H1 (cell line): ENCODE data around the gene GARS1. TPM values are rescaled to one million over a fixed set of nuclear protein-coding genes. Genes with fewer than 3 reads are reported as not detected.

Source experiments
- CTCF ChIA-PET: fragments of 300-600 bp; sonication (Branson Sonifier 250); formaldehyde crosslinking; loops from one replicate; lab custom pipeline; 2021; ENCODE audit not compliant: partially characterized antibody; lab: Charles Lee
- POLR2A ChIA-PET: fragments of 300-600 bp; sonication (Branson Sonifier 250); formaldehyde crosslinking; loops from one replicate; lab custom pipeline; 2021; ENCODE audit warnings: inconsistent platforms; ENCODE audit not compliant: partially characterized antibody; lab: Charles Lee
- DNase-seq, 2 experiments: peaks; one replicate each; pipeline versions ENCODE4 v3.0.0 to v3.0.0-alpha.2; 2010 to 2022; ENCODE audit warnings: low spot score in 2 of 2, low read depth in 1 of 2, mixed read lengths in 1 of 2
- FAIRE-seq: peaks from 2 replicates; lab custom pipeline; 2011; peaks lifted over from hg19 to GRCh38; lab: Jason Lieb, UNC
- H2AFZ ChIP-seq: 2 replicates; pipeline ENCODE4 v1.8.1; 2012; ENCODE audit warnings: low read length, inconsistent platforms
- H2AK5ac ChIP-seq: 2 replicates; pipeline ENCODE4 v1.6.1; 2013; ENCODE audit warnings: low read depth, low read length
- H2BK120ac ChIP-seq: replicated peaks from 2 replicates; pipeline ENCODE3; 2013; ENCODE audit warnings: low read depth, low read length, inconsistent platforms
- H2BK12ac ChIP-seq: 2 replicates; pipeline ENCODE4 v1.6.1; 2013; ENCODE audit warnings: low read depth, low read length
- H2BK15ac ChIP-seq: 2 replicates; pipeline ENCODE4 v1.6.1; 2013; ENCODE audit warnings: low read length
- H2BK20ac ChIP-seq: 2 replicates; pipeline ENCODE4 v1.6.1; 2013; ENCODE audit warnings: low read length
- H2BK5ac ChIP-seq: 2 replicates; pipeline ENCODE4 v1.6.1; 2013; ENCODE audit warnings: low read depth, low read length
- H3K14ac ChIP-seq: 2 replicates; pipeline ENCODE4 v1.6.1; 2013; ENCODE audit warnings: inconsistent platforms; ENCODE audit not compliant: insufficient read length
- H3K18ac ChIP-seq: 2 replicates; pipeline ENCODE4 v1.6.1; 2013; ENCODE audit warnings: low read length; ENCODE audit errors: extremely low read depth
- H3K23ac ChIP-seq: 2 replicates; pipeline ENCODE4 v1.6.1; 2013; ENCODE audit warnings: inconsistent platforms; ENCODE audit not compliant: insufficient read length
- H3K23me2 ChIP-seq: 2 replicates; pipeline ENCODE4 v1.6.1; 2013; ENCODE audit warnings: low read depth, low read length
- H3K27ac ChIP-seq: 2 replicates; pipeline ENCODE4 v1.6.1; 2011; ENCODE audit warnings: low read depth, low read length, inconsistent platforms
- H3K27me3 ChIP-seq, 4 experiments: replicated peaks in 1 of 4; 1 replicate in 1 of 4; 2 replicates in 3 of 4; pipeline versions ENCODE4 v1.6.1 to v1.8.1; 2011 to 2013; ENCODE audit warnings: low read length in 3 of 4, mild to moderate bottlenecking in 3 of 4, inconsistent platforms in 2 of 4, mixed read lengths in 2 of 4, moderate library complexity in 1 of 4; ENCODE audit not compliant: control insufficient read depth in 3 of 4, insufficient read depth in 3 of 4; ENCODE audit errors: extremely low read depth in 1 of 4
- H3K36me3 ChIP-seq, 4 experiments: 2 replicates each; pipeline versions ENCODE4 v1.6.1 to v1.8.1; 2011 to 2013; ENCODE audit warnings: mild to moderate bottlenecking in 4 of 4, low read length in 3 of 4, moderate library complexity in 2 of 4, control low read depth in 1 of 4, inconsistent platforms in 1 of 4; ENCODE audit not compliant: insufficient read depth in 4 of 4, control insufficient read depth in 2 of 4
- H3K4ac ChIP-seq: replicated peaks from 2 replicates; pipeline ENCODE3; 2013; ENCODE audit warnings: low read length, low read depth, mixed read lengths, inconsistent platforms; ENCODE audit not compliant: insufficient read length
- H3K4me1 ChIP-seq, 4 experiments: replicated peaks in 1 of 4; 1 replicate in 1 of 4; 2 replicates in 3 of 4; pipeline versions ENCODE4 v1.6.1 to v1.8.1; 2011 to 2013; ENCODE audit warnings: low read length in 3 of 4, inconsistent platforms in 2 of 4, mixed read lengths in 1 of 4; ENCODE audit not compliant: insufficient read depth in 4 of 4, control insufficient read depth in 3 of 4
- H3K4me2 ChIP-seq, 2 experiments: 2 replicates each; pipeline versions ENCODE4 v1.6.1 to v1.8.1; 2011 to 2013; ENCODE audit warnings: low read depth in 2 of 2, low read length in 2 of 2, control low read depth in 1 of 2, inconsistent platforms in 1 of 2, mild to moderate bottlenecking in 1 of 2; ENCODE audit not compliant: insufficient read depth in 1 of 2
- H3K4me3 ChIP-seq, 4 experiments: fragments of 200-600, 300-600 bp in 1 of 4; sonication (generic), shearing (Covaris generic), sonication (Bioruptor Twin) in 1 of 4; 2 replicates each; pipeline versions ENCODE4 v1.5.1 to v1.8.1; 2011 to 2016; ENCODE audit warnings: low read length in 4 of 4, low read depth in 3 of 4, control low read depth in 2 of 4, inconsistent platforms in 2 of 4, mild to moderate bottlenecking in 2 of 4, mixed read lengths in 1 of 4, moderate library complexity in 1 of 4; ENCODE audit not compliant: insufficient read depth in 2 of 4; ENCODE audit errors: extremely low read depth in 1 of 4
- H3K56ac ChIP-seq: replicated peaks from 2 replicates; pipeline ENCODE3; 2013; ENCODE audit warnings: low read depth, mild to moderate bottlenecking, mixed read lengths, low read length, inconsistent platforms; ENCODE audit not compliant: insufficient read length
- H3K79me1 ChIP-seq: 2 replicates; pipeline ENCODE4 v1.6.1; 2013; ENCODE audit warnings: low read depth, low read length, control low read depth
- H3K79me2 ChIP-seq, 2 experiments: 2 replicates each; pipeline versions ENCODE4 v1.6.1 to v1.8.1; 2012 to 2013; ENCODE audit warnings: low read length in 2 of 2, mild to moderate bottlenecking in 2 of 2, inconsistent platforms in 1 of 2; ENCODE audit not compliant: insufficient read depth in 2 of 2, control insufficient read depth in 1 of 2
- H3K9ac ChIP-seq, 4 experiments: replicated peaks in 1 of 4; 1 replicate in 1 of 4; 2 replicates in 3 of 4; pipeline versions ENCODE4 v1.6.1 to v1.8.1; 2011 to 2013; ENCODE audit warnings: low read depth in 3 of 4, low read length in 3 of 4, control low read depth in 2 of 4, mild to moderate bottlenecking in 2 of 4, moderate library complexity in 2 of 4, inconsistent platforms in 1 of 4; ENCODE audit errors: extremely low read depth in 1 of 4
- H3K9me3 ChIP-seq, 2 experiments: 2 replicates each; pipeline versions ENCODE4 v1.6.1 to v1.8.1; 2012 to 2013; ENCODE audit warnings: mild to moderate bottlenecking in 2 of 2, moderate library complexity in 2 of 2, control low read depth in 1 of 2, inconsistent platforms in 1 of 2, low read depth in 1 of 2, low read length in 1 of 2, mixed read lengths in 1 of 2; ENCODE audit not compliant: insufficient read depth in 2 of 2
- H4K20me1 ChIP-seq, 2 experiments: replicated peaks in 1 of 2; 2 replicates each; pipeline versions ENCODE3 to v1.8.1; 2011 to 2013; ENCODE audit warnings: inconsistent platforms in 2 of 2, low read length in 2 of 2, mild to moderate bottlenecking in 1 of 2; ENCODE audit not compliant: insufficient read depth in 2 of 2, control insufficient read depth in 1 of 2
- H4K5ac ChIP-seq: 2 replicates; pipeline ENCODE4 v1.6.1; 2013; ENCODE audit warnings: low read length, low read depth, mixed read lengths, inconsistent platforms; ENCODE audit not compliant: insufficient read length
- H4K8ac ChIP-seq: 2 replicates; pipeline ENCODE4 v1.8.0; 2013; ENCODE audit warnings: mild to moderate bottlenecking, moderate library complexity, low read length, inconsistent platforms; ENCODE audit not compliant: insufficient read depth; ENCODE audit errors: extremely low read depth
- H4K91ac ChIP-seq: replicated peaks from 2 replicates; pipeline ENCODE3; 2013; ENCODE audit warnings: low read length, mixed read lengths, inconsistent platforms; ENCODE audit not compliant: insufficient read length
- ATF2 ChIP-seq: IDR thresholded peaks from 2 replicates; pipeline ENCODE4 v1.6.1; 2012; ENCODE audit warnings: low read length, inconsistent platforms
- CEBPB ChIP-seq: IDR thresholded peaks from 2 replicates; pipeline ENCODE4 v1.6.1; 2012; ENCODE audit warnings: low read depth, low read length
- E2F6 ChIP-seq: IDR thresholded peaks from 2 replicates; pipeline ENCODE4 v1.6.1; 2012; ENCODE audit warnings: inconsistent platforms
- EP300 ChIP-seq, 2 experiments: IDR thresholded peaks; 1 replicate in 1 of 2; 2 replicates in 1 of 2; pipeline ENCODE4 v1.6.1; 2011 to 2012; ENCODE audit warnings: low read depth in 2 of 2, low read length in 2 of 2, mild to moderate bottlenecking in 2 of 2, borderline replicate concordance in 1 of 2, inconsistent platforms in 1 of 2, moderate library complexity in 1 of 2
- EZH2 ChIP-seq: fragments of 200-600 bp; sonication (generic); IDR thresholded peaks from 2 replicates; pipeline ENCODE4 v1.7.1; 2012; ENCODE audit warnings: low read depth, mild to moderate bottlenecking, moderate library complexity, low read length, inconsistent platforms; ENCODE audit not compliant: severe bottlenecking
- KDM4A ChIP-seq: IDR thresholded peaks from one replicate; pipeline ENCODE4 v1.7.1; 2012; ENCODE audit warnings: low read depth, mild to moderate bottlenecking, moderate library complexity, low read length, inconsistent platforms; ENCODE audit not compliant: severe bottlenecking
- POLR2AphosphoS5 ChIP-seq: IDR thresholded peaks from 2 replicates; pipeline ENCODE4 v1.6.1; 2011; ENCODE audit warnings: low read depth, low read length
- SIN3A ChIP-seq, 2 experiments: IDR thresholded peaks in 1 of 2; conservative IDR thresholded peaks in 1 of 2; 2 replicates each; pipeline ENCODE4 v1.6.1; 2011 to 2012; ENCODE audit warnings: low read length in 2 of 2, improper control_type of control experiment in 1 of 2, low read depth in 1 of 2, mild to moderate bottlenecking in 1 of 2
- WGBS, 2 experiments: shearing (Covaris generic) in 1 of 2; methylation state at CpG; one replicate each; pipeline versions ENCODE4 v1.1.6 to v1.1.7; 2013 to 2015; ENCODE audit warnings: low lambda C conversion rate in 2 of 2, mixed read lengths in 2 of 2, inconsistent platforms in 1 of 2, low coverage in 1 of 2, missing lambda C conversion rate in 1 of 2; ENCODE audit not compliant: insufficient replicate concordance in 2 of 2, insufficient coverage in 1 of 2, insufficient read length in 1 of 2; ENCODE audit errors: extremely low coverage in 1 of 2, missing lambda C conversion rate in 1 of 2; 5-methylcytosine and 5-hydroxymethylcytosine counted together
- polyA plus RNA-seq, 7 experiments: library from polyadenylated mRNA; depleted of rRNA in 3 of 7; stranded (reverse) in 5 of 7; unstranded in 2 of 7; fragments of >200 nt in 5 of 7; fragments of 200-250 nt in 2 of 7; gene quantifications; 1 replicate in 5 of 7; 2 replicates in 1 of 7; 4 replicates in 1 of 7; pipeline versions ENCODE4 v1.2.1 to v1.2.3, GENCODE V29; 2011 to 2013; ENCODE audit warnings: missing spikeins in 2 of 7, mixed read lengths in 2 of 7
- total RNA-seq: library from RNA; stranded (reverse); fragmentation: NEBNext Ultra II Directional; extraction: Animal tissue kit (Norgen Biotek cat#: 25700); gene quantifications from 2 replicates; pipeline ENCODE4 v1.2.1, GENCODE V29; 2021

Gene GARS1
- total and polyA plus RNA-seq, 2 of the 8 experiments (the other 6 are each of a cell fraction or from before 2014, with no cell fraction given), result 270 to 476 TPM

GRCh38 chr7:30671793-30672465, 77.3 kb downstream of the GARS1 start:
- Histone ChIP-seq H3K4ac (no peak overlapping the region), H3K18ac (no peak overlapping the region), H2AK5ac (no peak overlapping the region), H3K9me3 (no peaks in the 10 kb centered on the region), H4K91ac (no peak overlapping the region), H3K79me2 (no peaks in the 10 kb centered on the region), H3K27me3 (peaks cover 0 to 5% (median 0%) of the 10 kb centered on the region in 4 experiments; a peak in 2 of 7 replicates), H3K9ac (no peak overlapping the region), H2BK15ac (no peak overlapping the region), H2BK12ac (no peak overlapping the region), H3K4me1 (peaks cover 0 to 2% (median under 1%) of the 10 kb centered on the region in 4 experiments; a peak in 2 of 7 replicates), H3K79me1 (no peaks in the 10 kb centered on the region; the same call in 1 of the 2 replicates), H3K23me2 (no peaks in the 10 kb centered on the region), H4K8ac (no peak overlapping the region), H2BK5ac (no peak overlapping the region), H4K5ac (no peak overlapping the region), H3K14ac (no peak overlapping the region), H3K56ac (no peak overlapping the region), H4K20me1 (peaks cover 3 to 17% of the 10 kb centered on the region in 2 experiments), H2BK20ac (no peak overlapping the region), H3K4me2 (no peak overlapping the region), H3K27ac (no peak overlapping the region), H2AFZ (no peak overlapping the region), H3K4me3 (no peak overlapping the region), H3K23ac (no peak overlapping the region), H2BK120ac (no peak overlapping the region), H3K36me3 (no peaks in the 10 kb centered on the region)
- 38% methylated on average over 6 of the region's 6 CpGs; no CpG with 5 or more reads in 1 of the 2 experiments for WGBS, 2 experiments
- POLR2A ChIA-PET, result interaction anchor here (0.8 to 1.3 kb wide), 4 partner anchors 8 to 22 kb away, joined by 3 to 4 read pairs (median 3); no protein-coding TSS in a partner anchor
- CTCF ChIA-PET, result interaction anchor here (0.6 to 3.1 kb wide), 6 partner anchors 11 to 392 kb away, joined by 3 to 23 read pairs (median 3); partner anchors contain the start of gene CRHR2
- FAIRE-seq, result peak; percentile 78
- peak; percentile 25 to 81 for DNase-seq
- TF ChIP-seq ATF2, result 0 out of 2 replicates have a peak, but pooled peaks have one; percentile 48
- no peak for TF ChIP-seq EP300 (IDR thresholded peaks at IDR 0.05; ENCODE audit: borderline replicate concordance in 1 of 2, low read depth in 2 of 2, low read length in 2 of 2)
- TF ChIP-seq EZH2, result no peak
- no peak for TF ChIP-seq KDM4A
- TF ChIP-seq CEBPB, result no peak
- TF ChIP-seq E2F6, result peak; percentile 50
- TF ChIP-seq SIN3A (conservative IDR thresholded peaks at IDR 0.05 in 1 of 2, IDR thresholded peaks at IDR 0.05 in 1 of 2; ENCODE audit: low read depth in 1 of 2, low read length in 2 of 2), result peak; percentile 99 to 100
- no peak for TF ChIP-seq POLR2AphosphoS5
